Omental fat pad (tissue), 4 donors: ENCODE measurements around the gene KNOP1. TPM values are rescaled to one million over a fixed set of nuclear protein-coding genes. Genes with fewer than 3 reads are reported as not detected.
"Not testable (repeated sequence)": the region's sequence is repeated elsewhere in the genome, so short reads cannot be mapped to it uniquely, and the experiment has no call there.

Experiments
- ATAC-seq: fragments of 150-250 bp; one replicate; pipeline ENCODE4 v1.9.1; 2016; ENCODE audit warnings: mild to moderate bottlenecking, moderate library complexity; ENCODE audit not compliant: low FRiP score
- DNase-seq: peaks from one replicate; pipeline ENCODE4 v3.0.0-alpha.2; 2019; ENCODE audit warnings: low spot score
- total RNA-seq, 4 donors: library from RNA; depleted of rRNA; stranded (reverse); fragments of >200 nt; gene quantifications; one replicate each; pipeline ENCODE4 v1.1.0, GENCODE V29; 2016
- TF ChIP-seq, protein P1 (sequence below), 3 donors: fragments of 450-650 bp; IDR thresholded peaks; one replicate each; pipeline ENCODE4 v1.5.1; 2016 to 2017; ENCODE audit warnings: antibody characterized with exemption in 3 of 3, mild to moderate bottlenecking in 3 of 3, moderate library complexity in 2 of 3

The KNOP1 gene
- total RNA-seq, 4 donors from 2014 or later: 4.6 to 19.9 (median 10.1) TPM

- no peak for ATAC-seq
- no peak for DNase-seq
- TF ChIP-seq, protein P1, sequence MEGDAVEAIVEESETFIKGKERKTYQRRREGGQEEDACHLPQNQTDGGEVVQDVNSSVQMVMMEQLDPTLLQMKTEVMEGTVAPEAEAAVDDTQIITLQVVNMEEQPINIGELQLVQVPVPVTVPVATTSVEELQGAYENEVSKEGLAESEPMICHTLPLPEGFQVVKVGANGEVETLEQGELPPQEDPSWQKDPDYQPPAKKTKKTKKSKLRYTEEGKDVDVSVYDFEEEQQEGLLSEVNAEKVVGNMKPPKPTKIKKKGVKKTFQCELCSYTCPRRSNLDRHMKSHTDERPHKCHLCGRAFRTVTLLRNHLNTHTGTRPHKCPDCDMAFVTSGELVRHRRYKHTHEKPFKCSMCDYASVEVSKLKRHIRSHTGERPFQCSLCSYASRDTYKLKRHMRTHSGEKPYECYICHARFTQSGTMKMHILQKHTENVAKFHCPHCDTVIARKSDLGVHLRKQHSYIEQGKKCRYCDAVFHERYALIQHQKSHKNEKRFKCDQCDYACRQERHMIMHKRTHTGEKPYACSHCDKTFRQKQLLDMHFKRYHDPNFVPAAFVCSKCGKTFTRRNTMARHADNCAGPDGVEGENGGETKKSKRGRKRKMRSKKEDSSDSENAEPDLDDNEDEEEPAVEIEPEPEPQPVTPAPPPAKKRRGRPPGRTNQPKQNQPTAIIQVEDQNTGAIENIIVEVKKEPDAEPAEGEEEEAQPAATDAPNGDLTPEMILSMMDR (IDR thresholded peaks at IDR 0.05): no peak
These were observed 32.9 kb downstream of the KNOP1 start for GRCh38 chr16:19685176-19685575.

DNA sequence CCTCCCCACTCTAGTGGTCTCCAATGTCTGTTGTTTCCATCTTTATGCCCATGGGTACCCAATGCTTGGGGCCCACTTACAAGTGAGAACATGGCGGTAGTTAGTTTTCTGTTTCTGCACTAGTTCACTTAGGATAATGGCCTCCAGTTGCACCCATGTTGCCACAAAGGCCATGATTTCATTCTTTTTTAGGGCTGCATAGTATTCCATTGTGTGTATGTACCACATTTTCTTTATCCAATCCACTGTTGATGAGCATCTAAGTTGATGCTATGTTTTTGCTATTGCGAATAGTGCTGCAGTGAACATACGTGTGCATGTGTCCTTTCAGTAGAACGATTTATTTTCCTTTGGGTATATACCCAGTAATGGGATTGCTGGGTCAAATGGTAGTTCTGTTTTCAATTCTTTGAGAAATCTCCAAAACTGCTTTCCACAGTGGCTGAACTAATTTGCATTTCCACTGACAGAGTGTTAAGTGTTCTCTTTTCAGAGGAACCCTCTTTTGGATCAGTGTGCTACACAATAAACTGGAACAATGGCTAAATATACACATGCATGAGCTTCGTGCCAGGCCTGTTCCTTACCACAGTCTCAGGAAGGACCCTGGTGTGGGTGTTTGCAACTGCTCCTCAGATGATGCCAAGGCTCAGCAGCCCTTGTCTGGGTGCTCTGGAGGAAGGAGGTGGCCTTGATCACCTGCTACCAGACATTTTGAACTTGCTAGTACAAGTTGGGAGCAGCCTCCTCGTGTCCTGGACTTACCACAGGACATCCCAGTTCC lies 34.4 kb downstream of the KNOP1 start:
- no peak for DNase-seq
- no peak for ATAC-seq
- TF ChIP-seq, protein P1 (IDR thresholded peaks at IDR 0.05): no peak

DNA sequence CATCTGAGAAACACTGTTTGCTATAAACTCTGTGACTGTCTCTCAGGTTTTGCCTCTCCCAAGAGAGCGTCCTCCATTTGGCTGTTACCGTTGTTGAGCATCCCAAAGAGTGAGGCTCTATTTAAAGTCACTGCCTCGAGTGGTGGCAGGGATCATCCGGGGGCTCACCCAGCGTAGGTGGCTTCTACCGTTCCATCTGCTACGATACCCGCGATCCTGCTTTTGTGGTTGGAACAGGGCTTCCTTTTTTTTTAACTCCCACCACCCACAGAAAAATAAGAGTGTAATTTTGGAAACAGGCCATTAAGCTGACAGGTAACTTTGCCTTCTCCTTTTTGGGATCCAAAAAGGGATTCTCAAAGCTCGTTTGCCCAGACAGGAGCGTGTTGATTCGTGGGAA lies 36.4 kb downstream of the KNOP1 start:
- ATAC-seq (no peak), DNase-seq (no peak)
- TF ChIP-seq, protein P1 (IDR thresholded peaks at IDR 0.05): no peak

GRCh38 chr16:19680881-19681340 lies 37.1 kb downstream of the KNOP1 start:
- DNase-seq: no peak
- no peak for ATAC-seq
- TF ChIP-seq, protein P1 (IDR thresholded peaks at IDR 0.05): no peak

GRCh38 chr16:19679281-19679680 lies 38.7 kb downstream of the KNOP1 start:
- not testable (repeated sequence) for ATAC-seq, DNase-seq

GRCh38 chr16:19678804-19679203 lies 39.2 kb downstream of the KNOP1 start:
- DNase-seq (no peak), ATAC-seq (no peak)
- TF ChIP-seq, protein P1 (IDR thresholded peaks at IDR 0.05): no peak

- DNase-seq (no peak), ATAC-seq (no peak)
- TF ChIP-seq, protein P1 (IDR thresholded peaks at IDR 0.05): no peak
These were observed 40.6 kb downstream of the KNOP1 start for GRCh38 chr16:19677402-19677801.
